SJCRH30 (cell line): ENCODE measurements around the gene NCAPD2. TPM values are rescaled to one million over a fixed set of nuclear protein-coding genes. Genes with fewer than 3 reads are reported as not detected.
A peak's percentile ranks its signal among the peaks of the same experiment; 100 is the strongest.

ENCODE experiments used
- DNase-seq, 2 experiments: peaks; one replicate each; pipeline ENCODE4 v3.0.0-alpha.2; 2015 to 2020
- H3K27ac ChIP-seq: fragments of 250-450 bp; sonication (Bioruptor Pico); 2 replicates; pipeline ENCODE4 v1.5.1; 2020; ENCODE audit warnings: mild to moderate bottlenecking, moderate library complexity
- H3K27me3 ChIP-seq: fragments of 250-450 bp; sonication (Bioruptor Pico); 2 replicates; pipeline ENCODE4 v1.5.1; 2020; ENCODE audit warnings: mild to moderate bottlenecking, moderate library complexity
- H3K36me3 ChIP-seq: fragments of 250-450 bp; sonication (Bioruptor Pico); 2 replicates; pipeline ENCODE4 v1.5.1; 2020; ENCODE audit warnings: mild to moderate bottlenecking, moderate library complexity
- H3K4me1 ChIP-seq: fragments of 250-450 bp; sonication (Bioruptor Pico); 2 replicates; pipeline ENCODE4 v1.5.1; 2020; ENCODE audit warnings: mild to moderate bottlenecking, moderate library complexity
- H3K4me3 ChIP-seq: fragments of 250-450 bp; sonication (Bioruptor Pico); 2 replicates; pipeline ENCODE4 v1.5.1; 2020; ENCODE audit warnings: mild to moderate bottlenecking, moderate library complexity
- H3K9me3 ChIP-seq: fragments of 250-450 bp; sonication (Bioruptor Pico); replicated peaks from 2 replicates; pipeline ENCODE4 v1.5.1; 2020; ENCODE audit warnings: mild to moderate bottlenecking, moderate library complexity
- total RNA-seq: library from RNA; depleted of rRNA; stranded (reverse); fragments of >200 nt; shearing (Covaris generic); gene quantifications from 2 replicates; pipeline ENCODE4 v1.2.3, GENCODE V29; 2014

The NCAPD2 gene
- total RNA-seq, 1 experiment from 2014 or later, result 215 TPM

GRCh38 chr12:6507102-6507998 is 13.4 kb downstream of the NCAPD2 start:
- H3K4me1 ChIP-seq, result peaks cover 4% of the 10 kb centered on the region; the same call in 1 of the 2 replicates
- no peaks in the 10 kb centered on the region for H3K27me3 ChIP-seq
- H3K27ac ChIP-seq, result no peak overlapping the region
- H3K36me3 ChIP-seq, result peaks cover 66% of the 10 kb centered on the region
- no peak overlapping the region for H3K4me3 ChIP-seq
- H3K9me3 ChIP-seq, result no peaks in the 10 kb centered on the region
- no peak for DNase-seq

- Histone ChIP-seq H3K9me3 (no peaks in the 10 kb centered on the region), H3K36me3 (peaks cover 67% of the 10 kb centered on the region), H3K27ac (no peak overlapping the region), H3K4me1 (peaks cover 4% of the 10 kb centered on the region; the same call in 1 of the 2 replicates), H3K4me3 (no peak overlapping the region), H3K27me3 (no peaks in the 10 kb centered on the region)
- no peak for DNase-seq
Observed at GRCh38 chr12:6508087-6508486, 14.2 kb downstream of the NCAPD2 start.

DNA sequence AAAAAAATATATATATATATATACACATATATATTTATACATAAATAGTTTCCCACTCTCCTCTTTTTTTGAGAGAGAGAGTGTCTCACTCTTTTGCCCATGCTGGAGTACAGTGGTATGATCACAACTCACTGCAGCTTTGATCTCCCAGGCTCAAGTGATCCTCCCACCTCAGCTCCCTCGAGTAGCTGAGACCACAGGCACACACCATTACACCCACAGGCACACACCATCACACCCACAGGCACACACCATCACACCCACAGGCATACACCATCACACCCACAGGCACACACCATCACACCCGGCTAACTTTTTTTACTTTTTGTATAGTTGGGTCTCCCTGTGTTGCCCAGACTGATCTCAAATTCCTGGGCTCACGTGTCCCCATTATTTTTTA is 26.3 kb downstream of the NCAPD2 start:
- no peaks in the 10 kb centered on the region for H3K9me3 ChIP-seq
- no peaks in the 10 kb centered on the region for H3K4me1 ChIP-seq
- DNase-seq, result no peak
- H3K27me3 ChIP-seq, result no peaks in the 10 kb centered on the region
- peaks cover 93% of the 10 kb centered on the region for H3K36me3 ChIP-seq
- H3K4me3 ChIP-seq, result no peak overlapping the region
- no peak overlapping the region for H3K27ac ChIP-seq

DNA sequence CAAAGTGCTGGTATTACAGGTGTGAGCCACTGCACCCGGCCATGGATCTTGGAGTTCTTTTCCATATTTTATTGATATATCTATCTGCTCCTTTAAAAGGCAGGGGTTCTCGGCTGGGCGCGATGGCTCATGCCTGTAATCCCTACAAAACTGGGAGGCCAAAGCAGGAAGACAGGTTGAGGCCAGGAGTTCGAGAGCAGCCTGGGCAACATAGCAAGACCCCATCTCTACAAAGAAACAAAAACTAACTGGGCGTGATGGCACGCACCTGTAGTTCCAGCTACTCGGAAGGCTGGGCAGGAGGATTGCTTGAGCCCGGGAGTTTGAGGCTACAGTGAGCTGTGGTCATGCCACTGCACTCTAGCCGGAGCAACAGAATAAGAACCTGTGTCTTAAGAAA is 28.3 kb downstream of the NCAPD2 start:
- H3K4me1 ChIP-seq, result no peaks in the 10 kb centered on the region
- no peaks in the 10 kb centered on the region for H3K9me3 ChIP-seq
- no peaks in the 10 kb centered on the region for H3K27me3 ChIP-seq
- H3K27ac ChIP-seq, result no peak overlapping the region
- no peak overlapping the region for H3K4me3 ChIP-seq
- no peak for DNase-seq
- peaks cover 96% of the 10 kb centered on the region for H3K36me3 ChIP-seq

DNA sequence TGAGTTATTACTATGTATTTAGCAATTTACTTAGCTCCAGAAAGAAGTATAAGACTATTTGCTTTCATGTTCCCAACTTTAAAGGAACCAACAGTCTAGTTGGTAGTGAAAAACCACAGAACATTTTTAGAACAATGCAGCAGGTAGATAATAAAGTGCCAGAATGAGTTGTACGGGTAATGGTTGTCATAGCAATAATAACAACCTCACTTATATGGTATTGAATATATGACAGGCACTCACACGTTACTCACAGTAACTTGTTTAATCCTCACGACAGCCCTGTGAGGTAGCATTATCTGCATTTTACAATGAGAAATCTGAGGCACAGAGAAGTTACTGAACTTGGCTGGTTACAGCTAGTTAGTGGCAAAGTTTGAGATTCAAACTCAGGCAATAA is 29.8 kb downstream of the NCAPD2 start:
- DNase-seq, result no peak
- Histone ChIP-seq H3K4me1 (no peaks in the 10 kb centered on the region), H3K27ac (no peak overlapping the region), H3K9me3 (no peaks in the 10 kb centered on the region), H3K27me3 (no peaks in the 10 kb centered on the region), H3K4me3 (no peak overlapping the region), H3K36me3 (peaks cover 98% of the 10 kb centered on the region)

DNA sequence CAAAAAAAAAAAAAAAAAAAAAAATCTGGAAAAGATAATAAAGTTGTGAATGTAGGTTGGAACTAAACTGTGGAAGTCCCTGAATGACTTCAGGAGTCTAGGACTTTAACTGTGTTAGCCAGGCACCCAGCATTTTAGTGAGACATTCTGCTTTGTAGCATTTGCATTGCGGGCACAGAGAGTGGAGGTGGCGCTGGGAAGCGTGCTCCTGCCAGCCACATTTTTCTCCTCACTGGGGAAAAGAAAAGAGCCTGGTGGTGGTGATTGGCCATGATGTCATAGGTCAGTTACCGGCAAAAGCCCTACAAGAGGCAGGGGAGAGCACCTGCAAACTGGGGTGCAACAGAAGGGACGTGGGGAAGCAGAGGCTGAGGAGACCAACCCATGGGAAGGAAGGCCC is 30.7 kb downstream of the NCAPD2 start:
- DNase-seq, result no peak
- no peak overlapping the region for H3K4me3 ChIP-seq
- peaks cover 98% of the 10 kb centered on the region for H3K36me3 ChIP-seq

DNA sequence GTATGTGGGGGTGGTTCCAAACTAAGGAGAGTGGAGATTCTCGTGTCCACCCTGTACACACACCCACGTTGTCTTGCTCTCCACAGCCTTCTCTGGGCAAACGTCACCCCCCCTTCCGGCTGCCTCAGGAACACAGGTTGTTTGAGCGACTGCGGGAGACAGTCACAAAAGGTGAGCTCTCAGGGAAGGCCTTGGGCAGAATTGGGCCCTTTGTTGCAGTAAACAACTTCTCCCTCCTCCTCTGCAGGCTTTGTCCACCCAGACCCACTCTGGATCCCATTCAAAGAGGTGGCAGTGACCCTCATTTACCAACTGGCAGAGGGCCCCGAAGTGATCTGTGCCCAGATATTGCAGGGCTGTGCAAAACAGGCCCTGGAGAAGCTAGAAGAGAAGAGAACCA is 32.3 kb downstream of the NCAPD2 start:
- no peaks in the 10 kb centered on the region for H3K4me1 ChIP-seq
- DNase-seq, result no peak
- no peak overlapping the region for H3K4me3 ChIP-seq

More for the DNA sequence above, 30.7 kb downstream of the NCAPD2 start:
- H3K27me3 ChIP-seq, result no peaks in the 10 kb centered on the region
- H3K4me1 ChIP-seq, result no peaks in the 10 kb centered on the region
- H3K9me3 ChIP-seq, result no peaks in the 10 kb centered on the region
- H3K27ac ChIP-seq, result no peak overlapping the region

GRCh38 chr12:6526766-6527525 is 33.0 kb downstream of the NCAPD2 start:
- Histone ChIP-seq H3K27ac (no peak overlapping the region), H3K4me1 (peaks cover under 1% of the 10 kb centered on the region; the same call in 1 of the 2 replicates), H3K9me3 (no peaks in the 10 kb centered on the region), H3K27me3 (no peaks in the 10 kb centered on the region), H3K4me3 (no peak overlapping the region), H3K36me3 (peaks cover 95% of the 10 kb centered on the region)
- no peak for DNase-seq

More for the DNA sequence above, 32.3 kb downstream of the NCAPD2 start:
- H3K36me3 ChIP-seq, result peaks cover 98% of the 10 kb centered on the region
- no peaks in the 10 kb centered on the region for H3K9me3 ChIP-seq
- H3K27me3 ChIP-seq, result no peaks in the 10 kb centered on the region
- no peak overlapping the region for H3K27ac ChIP-seq

DNA sequence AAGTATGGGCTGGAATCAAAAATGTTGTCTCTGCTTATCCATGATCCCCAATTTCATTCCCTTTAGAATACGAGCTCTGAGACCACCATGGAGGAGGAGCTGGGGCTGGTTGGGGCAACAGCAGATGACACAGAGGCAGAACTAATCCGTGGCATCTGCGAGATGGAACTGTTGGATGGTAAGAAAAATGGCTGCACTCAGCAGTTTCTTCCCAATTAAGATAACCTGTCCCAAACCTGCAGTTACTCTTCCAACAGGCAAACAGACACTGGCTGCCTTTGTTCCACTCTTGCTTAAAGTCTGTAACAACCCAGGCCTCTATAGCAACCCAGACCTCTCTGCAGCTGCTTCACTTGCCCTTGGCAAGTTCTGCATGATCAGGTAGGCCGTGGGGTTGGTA is 33.8 kb downstream of the NCAPD2 start:
- Histone ChIP-seq H3K27me3 (no peaks in the 10 kb centered on the region), H3K36me3 (peaks cover 87% of the 10 kb centered on the region), H3K4me1 (peaks cover 8% of the 10 kb centered on the region; the same call in 1 of the 2 replicates), H3K27ac (no peak overlapping the region), H3K9me3 (no peaks in the 10 kb centered on the region), H3K4me3 (no peak overlapping the region)
- DNase-seq, result no peak

GRCh38 chr12:6528539-6529235 is 34.8 kb downstream of the NCAPD2 start:
- no peak overlapping the region for H3K27ac ChIP-seq
- DNase-seq, result no peak
- H3K36me3 ChIP-seq, result peaks cover 78% of the 10 kb centered on the region

GRCh38 chr12:6529291-6529737 is 35.4 kb downstream of the NCAPD2 start:
- Histone ChIP-seq H3K4me1 (peaks cover 10% of the 10 kb centered on the region; the same call in 1 of the 2 replicates), H3K27ac (no peak overlapping the region), H3K9me3 (no peaks in the 10 kb centered on the region), H3K4me3 (no peak overlapping the region), H3K36me3 (peaks cover 71% of the 10 kb centered on the region), H3K27me3 (no peaks in the 10 kb centered on the region)
- no peak for DNase-seq

More at GRCh38 chr12:6528539-6529235, 34.8 kb downstream of the NCAPD2 start:
- Histone ChIP-seq H3K27me3 (no peaks in the 10 kb centered on the region), H3K9me3 (no peaks in the 10 kb centered on the region), H3K4me3 (no peak overlapping the region), H3K4me1 (peaks cover 10% of the 10 kb centered on the region; the same call in 1 of the 2 replicates)

- Histone ChIP-seq H3K4me3 (no peak overlapping the region), H3K36me3 (peaks cover 68% of the 10 kb centered on the region), H3K9me3 (no peaks in the 10 kb centered on the region), H3K4me1 (peaks cover 10% of the 10 kb centered on the region; the same call in 1 of the 2 replicates), H3K27me3 (no peaks in the 10 kb centered on the region), H3K27ac (no peak overlapping the region)
- no peak for DNase-seq
Observed at GRCh38 chr12:6530576-6531260, 36.8 kb downstream of the NCAPD2 start.

DNA sequence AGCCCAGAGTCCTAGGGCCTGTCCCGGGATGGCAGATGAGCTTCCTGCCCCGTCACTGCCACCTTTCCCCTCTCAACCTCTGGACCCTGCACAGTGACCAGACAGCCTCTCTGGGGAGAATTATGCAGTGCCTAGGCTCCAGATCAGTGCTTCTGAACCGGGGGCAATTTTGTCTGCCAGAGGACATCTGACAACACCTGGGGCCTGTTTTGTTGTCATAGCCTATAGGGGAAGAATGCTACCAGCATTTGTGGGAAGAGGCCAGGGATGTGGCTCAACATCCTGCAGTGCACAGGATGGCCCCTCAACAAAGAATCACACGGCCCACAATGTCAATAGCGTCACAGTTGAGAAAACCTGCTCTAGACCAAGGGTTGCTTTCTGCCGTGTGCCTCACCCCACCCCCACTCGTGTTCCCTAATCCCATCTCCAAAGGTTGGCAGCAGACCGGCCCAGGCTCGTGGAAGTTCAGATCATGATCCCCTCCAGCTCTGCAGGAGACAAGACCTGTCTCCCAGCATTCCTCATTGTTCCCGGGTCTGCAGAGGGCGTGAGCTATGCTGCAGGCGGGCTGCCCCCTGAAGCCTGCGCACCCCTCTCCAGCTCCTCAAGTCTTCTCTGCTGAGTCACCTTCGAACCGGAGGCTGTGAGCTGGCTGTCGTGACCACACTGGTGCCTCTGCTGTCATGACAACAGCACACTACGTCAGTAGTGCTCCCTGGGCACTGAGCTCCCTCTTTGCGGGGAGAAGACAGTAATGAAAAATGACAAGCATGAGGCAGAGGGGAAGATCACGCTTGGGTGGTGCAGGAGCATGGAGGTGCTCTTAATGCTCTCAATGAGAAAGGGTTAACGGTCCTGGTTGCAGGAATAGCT is 38.4 kb downstream of the NCAPD2 start:
- Histone ChIP-seq H3K27me3 (no peaks in the 10 kb centered on the region), H3K27ac (peak overlapping the region; percentile 93), H3K36me3 (peaks cover 68% of the 10 kb centered on the region), H3K9me3 (no peaks in the 10 kb centered on the region), H3K4me3 (peak overlapping the region; percentile 94), H3K4me1 (peaks cover 18% of the 10 kb centered on the region; the same call in 1 of the 2 replicates)
- DNase-seq, result peak; percentile 49 to 60
